H1 (cell line): ENCODE data around the gene MYBPC3. TPM values are rescaled to one million over a fixed set of nuclear protein-coding genes. Genes with fewer than 3 reads are reported as not detected.

Experiments used
- EGR1 ChIP-seq: IDR thresholded peaks from 2 replicates; pipeline ENCODE4 v1.6.1; 2011; ENCODE audit warnings: low read depth, low read length, borderline replicate concordance
- HDAC2 ChIP-seq, 2 experiments: fragments of 300-600 bp in 1 of 2; sonication (generic) in 1 of 2; IDR thresholded peaks; 2 replicates each; pipeline ENCODE4 v1.6.1; 2011 to 2012; ENCODE audit warnings: low read depth in 2 of 2, low read length in 2 of 2, mild to moderate bottlenecking in 2 of 2, moderate library complexity in 2 of 2, borderline replicate concordance in 1 of 2, inconsistent platforms in 1 of 2
- JUND ChIP-seq: IDR thresholded peaks from 2 replicates; pipeline ENCODE4 v1.6.1; 2011; ENCODE audit warnings: mild to moderate bottlenecking, improper control_type of control experiment, low read length
- KDM1A ChIP-seq: fragments of 200-600, 300-600 bp; sonication (generic); IDR thresholded peaks from 2 replicates; pipeline ENCODE4 v1.7.1; 2016; ENCODE audit warnings: mild to moderate bottlenecking, low read length, borderline replicate concordance
- PHF8 ChIP-seq: fragments of 200-600 bp; sonication (generic); conservative IDR thresholded peaks from 2 replicates; pipeline ENCODE4 v1.7.1; 2012; ENCODE audit warnings: low read depth, mild to moderate bottlenecking, inconsistent platforms, low read length, moderate library complexity
- POLR2A ChIP-seq, 2 experiments: IDR thresholded peaks; 1 replicate in 1 of 2; 2 replicates in 1 of 2; pipeline ENCODE4 v1.6.1; 2011; ENCODE audit warnings: low read depth in 2 of 2, low read length in 2 of 2, mild to moderate bottlenecking in 2 of 2; ENCODE audit errors: control extremely low read depth in 1 of 2
- SIX5 ChIP-seq: IDR thresholded peaks from 2 replicates; pipeline ENCODE4 v1.6.1; 2011; ENCODE audit warnings: mild to moderate bottlenecking, low read depth, low read length
- polyA plus RNA-seq, 7 experiments: library from polyadenylated mRNA; depleted of rRNA in 3 of 7; stranded (reverse) in 5 of 7; unstranded in 2 of 7; fragments of >200 nt in 5 of 7; fragments of 200-250 nt in 2 of 7; gene quantifications; 1 replicate in 5 of 7; 2 replicates in 1 of 7; 4 replicates in 1 of 7; pipeline versions ENCODE4 v1.2.1 to v1.2.3, GENCODE V29; 2011 to 2013; ENCODE audit warnings: missing spikeins in 2 of 7, mixed read lengths in 2 of 7
- total RNA-seq: library from RNA; stranded (reverse); fragmentation: NEBNext Ultra II Directional; extraction: Animal tissue kit (Norgen Biotek cat#: 25700); gene quantifications from 2 replicates; pipeline ENCODE4 v1.2.1, GENCODE V29; 2021
- TF ChIP-seq, protein P1 (sequence below), 3 experiments: IDR thresholded peaks; 1 replicate in 2 of 3; 2 replicates in 1 of 3; pipeline versions ENCODE4 v1.5.1 to v1.6.1; 2011; ENCODE audit warnings: low read length in 3 of 3, mild to moderate bottlenecking in 3 of 3, inconsistent platforms in 2 of 3, low read depth in 1 of 3, moderate library complexity in 1 of 3; ENCODE audit not compliant: insufficient read depth in 1 of 3; ENCODE audit errors: control extremely low read depth in 1 of 3

The MYBPC3 gene
- total and polyA plus RNA-seq, 2 of the 8 experiments (the other 6 are each of a cell fraction or from before 2014, with no cell fraction given) = 0.05 TPM; not detected in 1

DNA sequence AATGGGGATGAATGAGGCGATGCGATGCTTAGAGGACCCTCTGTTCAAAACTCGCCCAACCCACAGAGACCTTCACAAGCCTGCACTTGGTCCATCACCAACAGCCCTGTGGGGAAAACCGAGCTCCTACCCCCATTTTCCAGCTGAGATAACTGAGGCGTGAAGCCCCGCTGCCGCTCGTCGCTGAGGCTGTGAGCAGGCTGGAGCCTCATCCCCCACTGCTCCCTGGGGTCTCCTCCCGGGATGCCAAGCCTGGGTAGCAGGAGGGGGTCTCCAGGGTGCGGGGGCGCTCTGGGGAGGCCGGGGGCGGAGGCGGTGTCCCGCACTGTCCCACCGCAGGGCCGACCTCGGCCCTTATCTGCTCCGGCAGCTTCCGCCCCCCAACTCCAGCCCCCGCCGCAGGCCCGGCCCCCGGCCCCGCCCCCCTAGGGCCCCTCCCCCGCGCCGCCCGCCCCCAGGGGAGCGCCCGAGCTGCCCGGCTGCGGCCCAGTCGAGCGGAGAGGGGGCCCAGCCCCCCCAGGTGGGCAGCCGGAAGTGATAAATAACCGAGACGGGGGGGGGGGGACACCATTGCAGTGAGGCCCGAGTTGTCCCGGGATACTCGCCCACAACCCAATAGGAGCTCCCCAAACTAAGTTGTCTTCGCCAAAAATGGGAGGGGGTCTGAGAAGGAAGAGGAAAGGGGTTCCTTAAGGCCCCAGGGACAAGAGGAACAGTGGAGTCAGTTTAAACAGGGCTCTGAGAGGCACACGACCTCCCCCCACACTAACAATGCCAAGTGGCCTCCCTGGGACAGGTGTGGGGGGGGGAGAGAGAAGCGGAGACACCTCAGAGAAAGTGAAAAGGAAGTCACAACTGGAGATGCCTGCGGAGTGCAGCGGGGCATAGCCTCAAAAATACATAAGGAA, 47.6 kb upstream of the MYBPC3 start (continued):
- TF ChIP-seq POLR2A (IDR thresholded peaks at IDR 0.05; ENCODE audit: control extremely low read depth in 1 of 2, low read depth in 2 of 2, low read length in 2 of 2) = peak in 1 of 2 experiments; percentile 32; a peak in 1 of 3 replicates
- no peak for TF ChIP-seq JUND
- TF ChIP-seq KDM1A = peak; percentile 98
- peak; percentile 17; the same call in 1 of the 2 replicates for TF ChIP-seq EGR1
- TF ChIP-seq HDAC2 (IDR thresholded peaks at IDR 0.05; ENCODE audit: borderline replicate concordance in 1 of 2, low read depth in 2 of 2, low read length in 2 of 2) = peak in 1 of 2 experiments; percentile 91; a peak in 2 of 4 replicates
- TF ChIP-seq, protein P1, sequence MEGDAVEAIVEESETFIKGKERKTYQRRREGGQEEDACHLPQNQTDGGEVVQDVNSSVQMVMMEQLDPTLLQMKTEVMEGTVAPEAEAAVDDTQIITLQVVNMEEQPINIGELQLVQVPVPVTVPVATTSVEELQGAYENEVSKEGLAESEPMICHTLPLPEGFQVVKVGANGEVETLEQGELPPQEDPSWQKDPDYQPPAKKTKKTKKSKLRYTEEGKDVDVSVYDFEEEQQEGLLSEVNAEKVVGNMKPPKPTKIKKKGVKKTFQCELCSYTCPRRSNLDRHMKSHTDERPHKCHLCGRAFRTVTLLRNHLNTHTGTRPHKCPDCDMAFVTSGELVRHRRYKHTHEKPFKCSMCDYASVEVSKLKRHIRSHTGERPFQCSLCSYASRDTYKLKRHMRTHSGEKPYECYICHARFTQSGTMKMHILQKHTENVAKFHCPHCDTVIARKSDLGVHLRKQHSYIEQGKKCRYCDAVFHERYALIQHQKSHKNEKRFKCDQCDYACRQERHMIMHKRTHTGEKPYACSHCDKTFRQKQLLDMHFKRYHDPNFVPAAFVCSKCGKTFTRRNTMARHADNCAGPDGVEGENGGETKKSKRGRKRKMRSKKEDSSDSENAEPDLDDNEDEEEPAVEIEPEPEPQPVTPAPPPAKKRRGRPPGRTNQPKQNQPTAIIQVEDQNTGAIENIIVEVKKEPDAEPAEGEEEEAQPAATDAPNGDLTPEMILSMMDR (IDR thresholded peaks at IDR 0.05; ENCODE audit: control extremely low read depth in 1 of 3, insufficient read depth in 1 of 3, low read depth in 1 of 3, low read length in 3 of 3) = no peak
- peak; percentile 61 for TF ChIP-seq PHF8
- TF ChIP-seq SIX5 = no peak
- TF ChIP-seq, all 59 proteins: peak for 7
